Stimulated activated memory B cell treated with anti-CD40 and anti-IgM and Interleukin-4, amounts not matched to agents 10 μg/mL and 1 μg/mL and 100 μg/mL, for 72 hours (primary cell): ENCODE results near the gene PDLIM4.

ENCODE experiments used
- ATAC-seq: fragments of 150-1000 bp; cut with Tn5 transposase; 2 replicates; pipeline ENCODE4 v1.10.0; 2021
- H3K27ac Mint-ChIP-seq: one replicate; pipeline ENCODE4 v1.8.0; 2022; ENCODE audit warnings: mild to moderate bottlenecking, mixed read lengths
- H3K27me3 Mint-ChIP-seq: one replicate; pipeline ENCODE4 v1.8.0; 2022; ENCODE audit warnings: mixed read lengths
- H3K36me3 Mint-ChIP-seq: one replicate; pipeline ENCODE4 v1.8.0; 2022; ENCODE audit warnings: mixed read lengths
- H3K4me1 Mint-ChIP-seq: one replicate; pipeline ENCODE4 v1.8.0; 2022; ENCODE audit warnings: mixed read lengths
- H3K4me3 Mint-ChIP-seq: one replicate; pipeline ENCODE4 v1.8.0; 2022; ENCODE audit warnings: mild to moderate bottlenecking, moderate library complexity, mixed read lengths
- H3K9me3 Mint-ChIP-seq: one replicate; pipeline ENCODE4 v1.8.0; 2022; ENCODE audit warnings: mixed read lengths

PDLIM4 gene

DNA sequence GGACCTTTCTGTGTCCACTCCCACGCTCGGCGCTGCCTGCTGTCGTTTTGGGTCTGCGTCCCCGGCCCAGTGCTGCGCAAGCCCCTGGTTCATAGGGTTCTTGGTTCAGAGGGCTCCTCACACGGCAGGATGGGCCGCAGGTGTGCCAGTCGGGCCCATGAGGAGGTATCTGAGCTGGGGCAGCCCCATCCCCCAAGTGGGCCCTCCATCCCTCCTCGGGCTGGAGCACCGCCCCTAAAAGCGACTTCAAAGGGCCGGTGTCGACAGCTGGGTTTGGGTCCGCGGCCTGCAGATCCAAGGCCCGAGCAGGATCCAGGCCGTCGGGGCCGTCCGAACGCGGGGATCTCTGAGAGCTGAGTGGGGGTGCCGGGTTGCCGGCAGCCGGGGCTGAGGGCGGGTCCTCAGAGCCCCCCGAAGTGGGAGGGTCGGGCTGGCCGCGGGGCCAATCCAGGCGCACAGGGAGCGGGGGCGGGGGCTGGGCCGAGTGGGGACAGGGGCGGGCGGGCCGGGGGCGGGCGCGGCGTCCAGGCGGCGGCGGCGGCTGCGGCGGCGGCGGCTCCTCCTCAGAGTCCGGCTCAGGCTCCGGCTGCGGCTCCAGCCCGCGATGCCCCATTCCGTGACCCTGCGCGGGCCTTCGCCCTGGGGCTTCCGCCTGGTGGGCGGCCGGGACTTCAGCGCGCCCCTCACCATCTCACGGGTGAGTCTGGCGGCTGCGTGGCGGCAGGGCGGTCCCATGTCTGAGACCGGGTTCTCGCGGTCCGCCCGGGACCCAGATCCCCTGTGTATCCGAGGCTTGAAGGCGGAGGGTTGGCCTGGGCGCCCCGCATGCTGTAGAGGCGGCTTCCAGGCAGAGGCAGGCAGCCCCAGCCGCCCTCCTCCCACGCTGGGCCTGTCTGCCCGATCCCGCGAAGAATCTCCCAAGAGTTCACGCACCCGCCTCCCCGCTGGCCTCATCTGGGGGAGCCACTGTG is at the start of gene PDLIM4:
PDLIM4 (plus strand) TSS at position 566 of the 971 bp plus-strand sequence; CDS start at position 605, 39 bp downstream.
- Mint-ChIP-seq H3K27ac (no peak within 1 kb of the TSS), H3K36me3 (no peaks in the 10 kb centered on the region), H3K27me3 (peaks cover 39% of the 10 kb centered on the region), H3K4me1 (peaks cover 10% of the 10 kb centered on the region), H3K9me3 (no peaks in the 10 kb centered on the region), H3K4me3 (peak within 1 kb of the TSS; percentile 9)
- ATAC-seq: no peak

GRCh38 chr5:132207778-132208177 is 49.7 kb upstream of the PDLIM4 start:
- Mint-ChIP-seq H3K9me3 (no peaks in the 10 kb centered on the region), H3K4me3 (no peak overlapping the region), H3K27ac (no peak overlapping the region), H3K4me1 (peaks cover 34% of the 10 kb centered on the region), H3K27me3 (no peaks in the 10 kb centered on the region), H3K36me3 (peaks cover 25% of the 10 kb centered on the region)
- ATAC-seq: no peak

DNA sequence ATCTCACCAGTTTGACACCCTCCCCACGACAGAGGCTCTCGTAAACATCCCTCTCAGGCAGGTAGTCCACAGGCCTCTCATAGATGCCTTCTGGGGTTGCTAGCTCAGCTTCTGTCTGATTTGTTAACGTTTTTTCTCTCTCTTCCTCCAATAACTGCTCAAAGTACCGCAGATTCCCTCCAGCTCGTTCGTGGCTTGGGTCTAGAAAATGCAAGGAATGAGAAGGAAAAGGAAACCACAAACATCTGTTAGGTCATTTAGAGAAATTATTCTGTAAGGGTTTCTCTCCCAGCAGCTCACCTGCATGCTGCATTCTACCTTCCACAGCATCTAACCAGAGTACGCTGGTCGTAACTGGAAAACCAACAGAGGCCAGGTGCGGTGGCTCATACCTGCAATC is 48.4 kb upstream of the PDLIM4 start:
- no peak overlapping the region for H3K4me3 Mint-ChIP-seq
- H3K4me1 Mint-ChIP-seq: peaks cover 23% of the 10 kb centered on the region
- H3K27me3 Mint-ChIP-seq: no peaks in the 10 kb centered on the region
- H3K27ac Mint-ChIP-seq: no peak overlapping the region
- H3K36me3 Mint-ChIP-seq: peaks cover 25% of the 10 kb centered on the region
- no peak for ATAC-seq
- no peaks in the 10 kb centered on the region for H3K9me3 Mint-ChIP-seq

DNA sequence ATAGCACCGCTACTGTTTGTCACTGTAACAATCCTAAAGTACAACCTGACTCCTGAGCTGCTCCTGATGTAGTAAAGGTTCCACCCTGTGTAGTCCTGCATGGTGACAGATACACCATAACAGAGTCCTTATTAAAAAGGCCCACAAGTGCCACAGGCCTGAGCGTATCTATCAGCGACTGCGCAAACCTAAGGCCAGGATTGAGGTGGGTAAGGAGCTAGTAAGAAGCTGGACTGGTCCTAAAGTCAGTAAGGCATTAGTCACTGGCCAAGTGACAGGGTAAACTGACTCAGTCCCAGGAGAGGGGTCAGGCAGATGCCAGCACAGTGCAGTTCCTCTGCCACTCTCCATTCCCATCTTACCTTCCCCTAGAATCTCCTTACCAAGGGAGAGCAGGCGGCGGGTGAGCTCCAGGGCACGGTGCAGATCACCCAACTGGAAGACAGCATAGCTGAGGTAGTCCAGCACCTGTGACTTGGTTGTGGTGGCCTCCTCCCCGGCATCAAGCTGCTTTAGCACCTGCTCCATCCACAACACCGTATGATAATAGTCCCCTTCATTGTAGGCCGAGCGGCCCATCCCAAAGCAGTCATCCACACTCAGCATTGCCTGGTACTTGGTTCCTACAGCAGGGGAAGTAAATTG is 47.5 kb upstream of the PDLIM4 start:
- H3K9me3 Mint-ChIP-seq: no peaks in the 10 kb centered on the region
- no peak overlapping the region for H3K27ac Mint-ChIP-seq
- H3K4me3 Mint-ChIP-seq: no peak overlapping the region
- ATAC-seq: no peak
- peaks cover 16% of the 10 kb centered on the region for H3K36me3 Mint-ChIP-seq
- no peaks in the 10 kb centered on the region for H3K27me3 Mint-ChIP-seq
- H3K4me1 Mint-ChIP-seq: peaks cover 14% of the 10 kb centered on the region

- no peak for ATAC-seq
- Mint-ChIP-seq H3K36me3 (peaks cover 11% of the 10 kb centered on the region), H3K27me3 (no peaks in the 10 kb centered on the region), H3K4me3 (no peak overlapping the region), H3K27ac (no peak overlapping the region), H3K9me3 (no peaks in the 10 kb centered on the region), H3K4me1 (peaks cover 6% of the 10 kb centered on the region)
Observed at GRCh38 chr5:132210944-132211343, 46.6 kb upstream of the PDLIM4 start.

GRCh38 chr5:132211787-132212186 is 45.7 kb upstream of the PDLIM4 start:
- Mint-ChIP-seq H3K27ac (no peak overlapping the region), H3K27me3 (no peaks in the 10 kb centered on the region), H3K9me3 (no peaks in the 10 kb centered on the region), H3K36me3 (peaks cover 11% of the 10 kb centered on the region), H3K4me3 (no peak overlapping the region), H3K4me1 (peaks cover 6% of the 10 kb centered on the region)
- ATAC-seq: no peak

GRCh38 chr5:132213666-132214065 is 43.8 kb upstream of the PDLIM4 start:
- Mint-ChIP-seq H3K36me3 (no peaks in the 10 kb centered on the region), H3K27me3 (no peaks in the 10 kb centered on the region), H3K27ac (no peak overlapping the region), H3K4me1 (no peaks in the 10 kb centered on the region), H3K4me3 (no peak overlapping the region), H3K9me3 (no peaks in the 10 kb centered on the region)
- ATAC-seq: no peak

- Mint-ChIP-seq H3K4me3 (no peak overlapping the region), H3K27ac (no peak overlapping the region), H3K4me1 (no peaks in the 10 kb centered on the region), H3K36me3 (no peaks in the 10 kb centered on the region), H3K9me3 (no peaks in the 10 kb centered on the region), H3K27me3 (no peaks in the 10 kb centered on the region)
- ATAC-seq: no peak
Observed at GRCh38 chr5:132214491-132214890, 43.0 kb upstream of the PDLIM4 start.

DNA sequence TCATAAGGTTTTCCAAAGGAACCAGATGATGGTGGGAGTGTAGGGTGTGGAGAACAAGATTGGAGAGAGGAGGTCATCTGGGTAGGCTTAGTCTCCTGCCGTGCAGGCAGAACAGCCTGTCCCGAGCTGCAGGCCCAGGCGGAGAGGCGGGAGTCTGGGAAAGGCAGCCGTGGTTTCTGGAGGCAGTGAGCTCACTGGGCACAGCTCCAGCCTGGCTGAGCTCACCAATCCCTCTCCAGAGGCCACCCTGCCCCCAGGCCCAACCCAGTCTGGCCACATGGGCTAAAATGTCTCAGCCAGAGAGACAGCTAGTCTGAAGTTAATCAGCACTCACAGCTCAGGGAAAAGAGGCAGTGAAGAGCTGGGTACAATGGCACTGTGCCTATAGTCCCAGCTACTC is 42.2 kb upstream of the PDLIM4 start:
- no peaks in the 10 kb centered on the region for H3K9me3 Mint-ChIP-seq
- no peaks in the 10 kb centered on the region for H3K27me3 Mint-ChIP-seq
- H3K36me3 Mint-ChIP-seq: no peaks in the 10 kb centered on the region
- H3K4me1 Mint-ChIP-seq: no peaks in the 10 kb centered on the region
- H3K4me3 Mint-ChIP-seq: no peak overlapping the region
- H3K27ac Mint-ChIP-seq: no peak overlapping the region
- ATAC-seq: no peak

DNA sequence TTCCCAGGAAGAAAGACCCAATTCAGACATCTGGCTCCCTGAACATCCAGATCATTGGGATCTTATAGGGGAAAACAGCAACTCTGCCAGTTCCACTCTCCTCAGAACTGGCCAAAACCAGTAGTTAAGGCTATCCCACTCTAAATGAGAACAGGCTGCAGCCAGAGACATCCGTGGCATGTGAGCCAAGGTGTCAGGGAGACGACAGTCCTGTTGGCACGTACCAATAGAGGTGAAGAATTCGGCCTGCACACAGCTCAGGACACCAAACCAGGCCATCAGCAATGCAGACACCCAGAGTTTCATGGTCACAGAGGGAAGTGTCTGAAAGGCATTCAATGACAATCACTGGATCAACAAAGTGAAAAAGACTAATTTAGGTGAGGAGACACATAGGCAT is 39.2 kb upstream of the PDLIM4 start:
- ATAC-seq: no peak
- H3K27ac Mint-ChIP-seq: no peak overlapping the region
- no peak overlapping the region for H3K4me3 Mint-ChIP-seq
- H3K36me3 Mint-ChIP-seq: no peaks in the 10 kb centered on the region
- peaks cover 14% of the 10 kb centered on the region for H3K4me1 Mint-ChIP-seq
- H3K9me3 Mint-ChIP-seq: no peaks in the 10 kb centered on the region
- no peaks in the 10 kb centered on the region for H3K27me3 Mint-ChIP-seq

DNA sequence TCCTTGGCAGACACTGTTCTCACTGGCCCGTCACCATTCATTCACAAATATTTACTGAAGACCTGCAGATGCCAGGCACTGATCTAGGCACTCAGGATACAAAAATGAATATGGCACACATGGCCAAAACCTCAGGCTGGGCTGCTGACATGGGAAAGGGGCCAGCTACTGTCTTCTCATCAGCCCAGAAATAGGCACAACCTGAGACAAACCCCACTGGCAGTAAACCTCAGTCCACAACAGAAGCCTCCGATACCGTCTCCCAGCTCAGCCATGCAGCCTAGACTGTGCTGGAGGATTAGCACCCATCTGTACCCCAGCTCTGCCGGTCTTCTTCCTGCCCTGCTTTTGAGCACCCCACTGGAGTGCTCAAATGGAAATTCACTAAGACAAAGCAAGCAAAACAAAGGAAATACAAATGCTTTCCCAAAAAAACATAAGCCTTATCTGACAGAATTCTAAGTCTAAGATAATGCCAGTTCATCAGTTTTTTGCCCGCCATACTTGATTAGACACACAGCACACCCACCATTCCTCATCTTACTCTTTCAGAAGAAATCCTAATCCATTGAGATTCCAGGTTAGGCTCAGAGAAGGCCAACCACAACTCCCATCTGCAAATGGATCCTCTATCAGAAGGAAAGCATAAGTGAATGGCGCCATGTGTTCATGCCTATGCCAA is 38.1 kb upstream of the PDLIM4 start:
- H3K4me1 Mint-ChIP-seq: peaks cover 19% of the 10 kb centered on the region
- no peaks in the 10 kb centered on the region for H3K27me3 Mint-ChIP-seq
- no peaks in the 10 kb centered on the region for H3K9me3 Mint-ChIP-seq
- H3K4me3 Mint-ChIP-seq: no peak overlapping the region
- no peaks in the 10 kb centered on the region for H3K36me3 Mint-ChIP-seq
- H3K27ac Mint-ChIP-seq: no peak overlapping the region
- ATAC-seq: no peak

DNA sequence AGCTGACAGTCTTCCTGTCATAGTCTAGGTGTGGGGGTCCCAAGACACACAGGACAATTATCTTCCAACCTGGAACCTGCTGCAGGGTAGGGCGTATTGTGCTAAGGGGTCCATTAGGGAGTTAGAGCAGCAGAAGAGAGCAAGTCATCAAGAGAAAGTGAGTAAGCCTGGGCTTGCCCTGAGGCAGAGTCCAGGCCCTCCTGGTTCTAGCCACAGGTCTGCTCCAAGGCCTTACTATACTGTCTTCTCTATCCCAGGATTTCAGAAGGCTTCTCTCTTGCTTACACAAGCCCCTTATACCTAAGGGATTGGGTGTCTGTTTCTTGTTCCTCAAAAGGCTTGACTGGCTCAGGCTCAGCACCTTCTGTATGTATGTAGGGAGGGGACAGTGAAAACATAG is 37.5 kb upstream of the PDLIM4 start:
- Mint-ChIP-seq H3K4me1 (peaks cover 19% of the 10 kb centered on the region), H3K27me3 (no peaks in the 10 kb centered on the region), H3K27ac (no peak overlapping the region), H3K4me3 (no peak overlapping the region), H3K9me3 (no peaks in the 10 kb centered on the region), H3K36me3 (no peaks in the 10 kb centered on the region)
- ATAC-seq: no peak

- H3K27ac Mint-ChIP-seq: no peak overlapping the region
- no peaks in the 10 kb centered on the region for H3K36me3 Mint-ChIP-seq
- H3K27me3 Mint-ChIP-seq: peaks cover 5% of the 10 kb centered on the region
- no peak overlapping the region for H3K4me3 Mint-ChIP-seq
- H3K9me3 Mint-ChIP-seq: no peaks in the 10 kb centered on the region
- ATAC-seq: no peak
- peaks cover 19% of the 10 kb centered on the region for H3K4me1 Mint-ChIP-seq
Observed at GRCh38 chr5:132220491-132220890, 37.0 kb upstream of the PDLIM4 start.

- Mint-ChIP-seq H3K4me1 (peaks cover 19% of the 10 kb centered on the region), H3K9me3 (no peaks in the 10 kb centered on the region), H3K27ac (peak overlapping the region; percentile 80), H3K27me3 (peaks cover 15% of the 10 kb centered on the region), H3K36me3 (no peaks in the 10 kb centered on the region), H3K4me3 (peak overlapping the region; percentile 21)
- ATAC-seq: peak; percentile 48
Observed at GRCh38 chr5:132221781-132222648, 35.5 kb upstream of the PDLIM4 start.

DNA sequence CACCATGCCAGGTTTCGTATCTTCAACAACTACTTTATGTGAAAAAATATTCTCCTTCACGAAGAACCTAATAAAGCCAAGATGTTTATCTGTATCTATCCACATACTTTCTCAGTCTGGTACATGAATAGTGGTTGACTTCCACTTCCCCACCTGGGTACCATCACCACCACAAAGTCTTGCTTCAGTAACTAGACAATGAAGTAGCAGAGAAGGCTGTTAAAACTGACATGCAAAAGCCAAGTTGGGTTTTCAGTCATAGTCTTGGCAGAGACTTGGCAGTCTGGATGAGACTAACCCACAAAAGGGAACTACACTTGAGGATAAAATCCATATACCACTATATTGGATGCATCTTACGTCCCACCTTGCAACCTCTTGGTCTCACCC is 34.9 kb upstream of the PDLIM4 start:
- Mint-ChIP-seq H3K9me3 (no peaks in the 10 kb centered on the region), H3K4me3 (peak overlapping the region; percentile 21), H3K27ac (peak overlapping the region; percentile 80), H3K36me3 (no peaks in the 10 kb centered on the region), H3K4me1 (peaks cover 19% of the 10 kb centered on the region), H3K27me3 (peaks cover 18% of the 10 kb centered on the region)
- peak; percentile 92 for ATAC-seq
